GM23248 (cell line): ENCODE results near the gene GDI2.

Experiments
- EZH2 ChIP-seq: fragments of 200-600 bp; sonication (generic); IDR thresholded peaks from 2 replicates; pipeline ENCODE4 v1.6.1; 2018; ENCODE audit warnings: antibody characterized with exemption, mild to moderate bottlenecking; ENCODE audit not compliant: insufficient read depth, poor library complexity, severe bottlenecking
- EZH2phosphoT487 ChIP-seq: fragments of 200-600 bp; sonication (generic); IDR thresholded peaks from 2 replicates; pipeline ENCODE4 v1.6.1; 2018; ENCODE audit warnings: antibody characterized with exemption, moderate library complexity, mild to moderate bottlenecking, low read depth; ENCODE audit not compliant: insufficient read depth

GRCh38 chr10:5860066-5860465 is 46.8 kb upstream of the GDI2 start:
- no peak for TF ChIP-seq EZH2phosphoT487
- no peak for TF ChIP-seq EZH2
